ENCODE data around the gene MMP10.

Gene MMP10

DNA sequence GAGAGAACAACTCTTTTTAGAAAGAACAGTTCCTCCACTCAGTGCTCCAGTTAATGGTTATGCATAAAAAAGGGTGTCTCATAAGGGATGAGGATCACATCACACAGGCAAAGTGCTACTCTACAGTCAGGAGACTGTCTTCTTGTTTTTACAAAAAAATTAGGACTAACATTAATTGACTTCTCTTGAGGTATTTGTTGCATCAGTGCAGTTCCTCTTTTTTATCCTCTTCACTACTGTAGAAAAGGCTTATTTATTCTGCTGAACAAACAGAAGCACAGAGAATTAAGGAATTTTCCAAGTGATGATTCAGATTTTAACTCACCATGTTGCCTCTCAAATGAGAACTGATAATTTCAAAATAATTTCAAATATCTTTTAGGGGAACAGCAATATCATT is 57.6 kb downstream of the MMP10 start:
- ChIA-PET CTCF (no interaction called here), POLR2A (no interaction called here)
- no peak for DNase-seq (ENCODE audit: extremely low spot score)

More for the DNA sequence above, 57.6 kb downstream of the MMP10 start:
- TF ChIP-seq, protein P1, sequence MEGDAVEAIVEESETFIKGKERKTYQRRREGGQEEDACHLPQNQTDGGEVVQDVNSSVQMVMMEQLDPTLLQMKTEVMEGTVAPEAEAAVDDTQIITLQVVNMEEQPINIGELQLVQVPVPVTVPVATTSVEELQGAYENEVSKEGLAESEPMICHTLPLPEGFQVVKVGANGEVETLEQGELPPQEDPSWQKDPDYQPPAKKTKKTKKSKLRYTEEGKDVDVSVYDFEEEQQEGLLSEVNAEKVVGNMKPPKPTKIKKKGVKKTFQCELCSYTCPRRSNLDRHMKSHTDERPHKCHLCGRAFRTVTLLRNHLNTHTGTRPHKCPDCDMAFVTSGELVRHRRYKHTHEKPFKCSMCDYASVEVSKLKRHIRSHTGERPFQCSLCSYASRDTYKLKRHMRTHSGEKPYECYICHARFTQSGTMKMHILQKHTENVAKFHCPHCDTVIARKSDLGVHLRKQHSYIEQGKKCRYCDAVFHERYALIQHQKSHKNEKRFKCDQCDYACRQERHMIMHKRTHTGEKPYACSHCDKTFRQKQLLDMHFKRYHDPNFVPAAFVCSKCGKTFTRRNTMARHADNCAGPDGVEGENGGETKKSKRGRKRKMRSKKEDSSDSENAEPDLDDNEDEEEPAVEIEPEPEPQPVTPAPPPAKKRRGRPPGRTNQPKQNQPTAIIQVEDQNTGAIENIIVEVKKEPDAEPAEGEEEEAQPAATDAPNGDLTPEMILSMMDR (IDR thresholded peaks at IDR 0.05; ENCODE audit: control extremely low read depth, extremely low read depth, low read depth, missing control alignments): no peak
